Kidney glomerular epithelial cell (primary cell): ENCODE measurements around the gene POLDIP2.

Source experiments
- DNase-seq: peaks from one replicate; lab custom pipeline; 2025; lab: John Stamatoyannopoulos, UW

Gene POLDIP2

GRCh38 chr17:28335201-28335958 lies 21.9 kb downstream of the POLDIP2 start, which contains the start of the genes IFT20 and TNFAIP1:
Gene IFT20, minus strand, starts transcription at chr17:28335472. Its CDS starts 3,487 bp downstream, at chr17:28331985.
Gene TNFAIP1, plus strand, starts transcription at chr17:28335761. Its CDS starts 3,761 bp downstream, at chr17:28339522.
- DNase-seq, result peak; percentile 100

GRCh38 chr17:28334666-28335200 lies 22.6 kb downstream of the POLDIP2 start:
- DNase-seq, result no peak

GRCh38 chr17:28334171-28334570 lies 23.2 kb downstream of the POLDIP2 start:
- DNase-seq, result no peak

- no peak for DNase-seq
Observed at GRCh38 chr17:28333083-28333746, 24.1 kb downstream of the POLDIP2 start.

- no peak for DNase-seq
Observed at GRCh38 chr17:28331891-28332420, 25.4 kb downstream of the POLDIP2 start.

GRCh38 chr17:28330671-28331070 lies 26.7 kb downstream of the POLDIP2 start:
- no peak for DNase-seq

- no peak for DNase-seq
Observed at GRCh38 chr17:28328325-28328724, 29.0 kb downstream of the POLDIP2 start.

- no peak for DNase-seq
Observed at GRCh38 chr17:28327709-28328108, 29.6 kb downstream of the POLDIP2 start.

- DNase-seq, result no peak
Observed at GRCh38 chr17:28327031-28327607, 30.2 kb downstream of the POLDIP2 start.

- DNase-seq, result no peak
Observed at GRCh38 chr17:28326114-28326513, 31.2 kb downstream of the POLDIP2 start.

GRCh38 chr17:28325211-28325610 lies 32.1 kb downstream of the POLDIP2 start:
- DNase-seq, result no peak

GRCh38 chr17:28324781-28325180 lies 32.5 kb downstream of the POLDIP2 start:
- DNase-seq, result no peak

- no peak for DNase-seq
Observed at GRCh38 chr17:28324267-28324745, 33.0 kb downstream of the POLDIP2 start.

GRCh38 chr17:28320215-28321061 lies 36.9 kb downstream of the POLDIP2 start:
- no peak for DNase-seq

- DNase-seq, result no peak
Observed at GRCh38 chr17:28319598-28319935, 37.8 kb downstream of the POLDIP2 start.

GRCh38 chr17:28318759-28319597 lies 38.3 kb downstream of the POLDIP2 start, which contains the start of gene TMEM97:
Gene TMEM97, plus strand, starts transcription at chr17:28319200. Its CDS starts 40 bp downstream, at chr17:28319240.
- peak; percentile 94 for DNase-seq

- no peak for DNase-seq
Observed at GRCh38 chr17:28317966-28318758, 39.2 kb downstream of the POLDIP2 start.

- DNase-seq, result no peak
Observed at GRCh38 chr17:28317099-28317965, 40.0 kb downstream of the POLDIP2 start.
